GM13977 (cell line): ENCODE data around the gene NPLOC4.
A peak's percentile ranks its signal among the peaks of the same experiment; 100 is the strongest.

Experiments used
- DNase-seq: peaks from one replicate; pipeline ENCODE4 v3.0.0; 2012; ENCODE audit warnings: low spot score
- in situ Hi-C: fragments of 300-500 bp; cut with MboI; formaldehyde crosslinking; loops from one replicate; pipeline ENCODE4 v1.12.0; 2022; ENCODE audit warnings: low sequenced_read_pairs, low pct_unique_long_range_greater_than_20kb, mixed read lengths, inconsistent platforms; ENCODE audit not compliant: unreplicated experiment
- TF ChIP-seq, protein P1 (sequence below): IDR thresholded peaks from 2 replicates; pipeline ENCODE4 v1.5.1; 2012; ENCODE audit warnings: mild to moderate bottlenecking, control low read depth; ENCODE audit not compliant: insufficient read depth; ENCODE audit errors: extremely low read depth, missing control alignments

Gene NPLOC4

DNA sequence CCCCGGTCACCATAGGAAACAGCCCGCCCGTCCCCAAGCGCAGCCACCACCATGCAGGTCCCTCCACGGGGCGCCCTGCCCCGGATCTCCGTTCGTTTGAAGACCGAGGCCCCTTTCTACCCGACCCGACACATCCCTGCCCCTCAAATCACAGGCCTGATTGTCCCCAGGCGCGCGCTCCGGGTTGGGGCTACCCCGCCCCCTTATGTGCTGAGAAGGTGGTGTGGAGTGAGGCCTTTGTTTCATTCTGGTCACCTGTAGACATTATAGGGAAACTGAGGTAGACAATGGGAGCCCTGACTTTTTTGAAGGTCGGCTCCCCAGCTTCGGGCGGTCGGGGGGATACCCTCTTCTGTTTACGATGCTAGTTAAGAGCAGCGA is 123.5 kb downstream of the NPLOC4 start:
- TF ChIP-seq, protein P1, sequence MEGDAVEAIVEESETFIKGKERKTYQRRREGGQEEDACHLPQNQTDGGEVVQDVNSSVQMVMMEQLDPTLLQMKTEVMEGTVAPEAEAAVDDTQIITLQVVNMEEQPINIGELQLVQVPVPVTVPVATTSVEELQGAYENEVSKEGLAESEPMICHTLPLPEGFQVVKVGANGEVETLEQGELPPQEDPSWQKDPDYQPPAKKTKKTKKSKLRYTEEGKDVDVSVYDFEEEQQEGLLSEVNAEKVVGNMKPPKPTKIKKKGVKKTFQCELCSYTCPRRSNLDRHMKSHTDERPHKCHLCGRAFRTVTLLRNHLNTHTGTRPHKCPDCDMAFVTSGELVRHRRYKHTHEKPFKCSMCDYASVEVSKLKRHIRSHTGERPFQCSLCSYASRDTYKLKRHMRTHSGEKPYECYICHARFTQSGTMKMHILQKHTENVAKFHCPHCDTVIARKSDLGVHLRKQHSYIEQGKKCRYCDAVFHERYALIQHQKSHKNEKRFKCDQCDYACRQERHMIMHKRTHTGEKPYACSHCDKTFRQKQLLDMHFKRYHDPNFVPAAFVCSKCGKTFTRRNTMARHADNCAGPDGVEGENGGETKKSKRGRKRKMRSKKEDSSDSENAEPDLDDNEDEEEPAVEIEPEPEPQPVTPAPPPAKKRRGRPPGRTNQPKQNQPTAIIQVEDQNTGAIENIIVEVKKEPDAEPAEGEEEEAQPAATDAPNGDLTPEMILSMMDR: no peak
- in situ Hi-C loops: no loop called here
- DNase-seq: peak; percentile 72

DNA sequence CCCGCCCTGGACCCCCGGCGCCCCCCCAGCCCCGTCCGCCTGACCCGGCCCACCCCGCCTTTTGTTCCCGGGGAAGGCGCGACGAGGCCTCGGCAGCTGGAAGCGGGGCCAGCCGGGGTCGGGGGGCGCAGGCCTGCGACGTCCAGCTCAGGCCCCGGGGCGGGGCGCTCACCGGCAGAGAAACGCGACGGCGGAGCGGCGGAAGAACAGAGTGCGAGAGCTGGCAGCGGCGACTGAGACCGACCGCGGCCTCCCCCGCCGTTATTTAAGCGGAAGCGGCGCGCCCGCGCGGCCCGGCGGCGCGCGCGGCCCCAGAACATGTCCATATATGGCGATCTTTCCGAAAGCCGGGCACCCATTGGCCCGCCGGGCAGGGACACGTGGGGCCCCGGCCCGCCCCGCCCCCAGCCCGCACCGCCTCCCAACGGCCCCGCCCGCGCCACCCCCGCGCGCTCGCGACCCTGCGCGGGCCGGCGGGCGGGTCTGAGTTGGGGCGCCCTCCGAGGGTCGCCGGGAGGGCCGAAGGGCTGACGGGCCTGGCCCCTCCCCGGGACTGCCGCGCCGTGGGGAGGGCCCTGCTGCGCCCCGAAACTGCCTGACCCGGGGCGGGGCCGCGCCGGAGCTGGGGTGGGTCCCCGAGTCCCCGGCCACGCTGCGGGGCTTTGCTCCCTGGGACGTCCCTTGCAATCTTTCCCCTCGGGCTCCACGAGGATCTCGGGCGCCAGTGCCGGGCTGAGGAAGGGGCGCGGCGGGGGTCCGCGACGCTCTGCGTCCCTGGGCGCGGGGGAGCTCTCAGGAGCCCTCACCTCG is 124.1 kb downstream of the NPLOC4 start, which contains the start of gene ACTG1:
TSS of gene ACTG1 (minus strand) at position 238 of the 810 bp plus-strand sequence. CDS start 445 bp downstream, outside the sequence.
- in situ Hi-C loops: no loop called here
- DNase-seq: peak; percentile 98
- TF ChIP-seq, protein P1: no peak

DNA sequence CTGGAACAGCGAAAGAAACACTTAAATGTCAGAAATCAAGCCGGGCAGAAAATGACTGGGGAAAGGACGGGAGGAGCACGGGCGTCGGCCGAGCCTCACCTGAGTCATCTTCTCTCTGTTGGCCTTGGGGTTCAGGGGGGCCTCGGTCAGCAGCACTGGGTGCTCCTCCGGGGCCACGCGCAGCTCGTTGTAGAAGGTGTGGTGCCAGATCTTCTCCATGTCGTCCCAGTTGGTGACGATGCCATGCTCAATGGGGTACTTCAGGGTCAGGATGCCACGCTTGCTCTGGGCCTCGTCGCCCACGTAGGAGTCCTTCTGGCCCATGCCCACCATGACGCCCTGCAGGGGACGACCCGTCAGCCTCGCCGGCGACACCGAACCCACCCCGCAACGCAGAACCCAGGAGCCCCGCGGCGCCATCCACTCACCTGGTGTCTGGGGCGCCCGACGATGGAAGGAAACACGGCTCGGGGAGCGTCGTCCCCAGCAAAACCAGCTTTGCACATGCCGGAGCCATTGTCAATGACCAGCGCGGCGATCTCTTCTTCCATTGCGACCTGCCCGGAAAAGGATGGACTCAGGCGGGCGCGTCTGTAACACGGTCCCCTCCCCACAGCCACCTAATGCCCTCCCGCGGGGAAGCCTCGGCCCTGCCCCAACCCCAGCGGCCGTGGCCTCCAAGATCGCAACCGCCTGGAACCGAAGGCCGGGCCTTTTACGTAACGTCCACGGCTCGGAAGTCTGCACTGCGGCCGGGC is 124.9 kb downstream of the NPLOC4 start:
- no peak for DNase-seq
- TF ChIP-seq, protein P1: no peak
- in situ Hi-C loops: no loop called here

DNA sequence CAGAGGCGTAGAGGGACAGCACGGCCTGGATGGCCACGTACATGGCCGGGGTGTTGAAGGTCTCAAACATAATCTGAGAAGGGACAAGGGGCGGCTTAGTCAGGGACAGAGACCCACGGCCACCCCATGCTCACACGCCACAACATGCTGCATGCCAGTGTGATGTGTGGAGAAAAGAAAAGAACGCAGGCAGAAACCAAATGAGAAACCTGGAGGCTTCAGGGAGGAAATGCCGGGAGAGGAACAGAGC is 125.4 kb downstream of the NPLOC4 start:
- TF ChIP-seq, protein P1: no peak
- no peak for DNase-seq
- in situ Hi-C loops: no loop called here

DNA sequence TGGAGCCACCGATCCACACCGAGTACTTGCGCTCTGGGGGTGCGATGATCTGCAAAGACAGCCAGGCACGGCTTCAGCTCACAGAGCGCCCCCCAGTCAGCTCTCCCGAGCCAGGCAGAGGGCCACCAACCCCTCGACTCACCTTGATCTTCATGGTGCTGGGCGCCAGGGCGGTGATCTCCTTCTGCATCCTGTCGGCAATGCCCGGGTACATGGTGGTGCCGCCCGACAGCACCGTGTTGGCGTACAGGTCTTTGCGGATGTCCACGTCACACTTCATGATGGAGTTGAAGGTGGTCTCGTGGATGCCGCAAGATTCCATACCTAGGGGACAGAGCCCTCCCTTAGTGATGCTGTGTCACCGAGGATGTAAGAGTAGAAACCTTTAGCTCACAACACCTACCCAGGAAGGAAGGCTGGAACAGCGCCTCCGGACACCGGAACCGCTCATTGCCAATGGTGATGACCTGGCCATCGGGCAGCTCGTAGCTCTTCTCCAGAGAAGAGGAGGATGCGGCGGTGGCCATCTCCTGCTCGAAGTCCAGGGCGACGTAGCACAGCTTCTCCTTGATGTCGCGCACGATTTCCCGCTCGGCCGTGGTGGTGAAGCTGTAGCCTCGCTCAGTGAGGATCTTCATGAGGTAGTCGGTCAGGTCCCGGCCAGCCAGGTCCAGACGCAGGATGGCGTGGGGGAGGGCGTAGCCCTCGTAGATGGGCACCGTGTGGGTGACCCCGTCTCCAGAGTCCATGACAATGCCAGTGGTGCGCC is 125.9 kb downstream of the NPLOC4 start:
- no peak for DNase-seq
- TF ChIP-seq, protein P1: no peak
- in situ Hi-C loops: no loop called here

DNA sequence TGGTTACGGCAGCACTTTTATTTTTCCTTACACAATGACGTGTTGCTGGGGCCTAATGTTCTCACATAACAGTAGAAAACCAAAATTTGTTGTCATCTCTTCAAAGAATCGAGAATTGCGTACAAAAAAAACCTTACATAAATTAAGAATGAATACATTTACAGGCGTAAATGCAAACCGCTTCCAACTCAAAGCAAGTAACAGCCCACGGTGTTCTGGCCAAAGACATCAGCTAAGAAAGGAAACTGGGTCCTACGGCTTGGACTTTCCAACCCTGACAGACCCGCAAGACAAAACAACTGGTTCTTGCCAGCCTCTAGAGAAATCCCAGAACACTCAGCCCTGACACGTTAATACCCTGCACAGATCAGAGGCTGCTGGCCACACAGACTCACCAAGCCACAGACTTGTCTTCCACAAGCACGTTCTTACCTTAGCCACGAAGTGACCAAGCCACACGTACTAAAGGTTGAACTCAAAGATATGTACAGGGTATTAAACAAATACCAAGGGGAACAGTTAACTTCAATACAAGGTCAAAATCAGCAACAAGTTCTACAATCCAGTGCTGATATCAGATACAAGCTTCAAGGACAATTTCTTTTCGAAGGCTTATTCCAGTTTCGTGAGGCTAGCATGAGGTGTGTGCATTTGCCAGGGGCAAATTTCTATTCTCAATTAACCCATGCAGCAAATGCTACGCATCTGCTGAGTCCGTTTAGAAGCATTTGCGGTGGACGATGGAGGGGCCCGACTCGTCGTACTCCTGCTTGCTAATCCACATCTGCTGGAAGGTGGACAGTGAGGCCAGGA is 126.7 kb downstream of the NPLOC4 start:
- DNase-seq: no peak
- TF ChIP-seq, protein P1: no peak
- in situ Hi-C loops: no loop called here
